Activated T-helper 1 cell treated with anti-CD3 and anti-CD28 coated beads, Interleukin-12 subunit alpha, Interleukin-12 subunit beta, Interleukin-2, Interleukin-4 antibody, amounts not matched to agents 30 ng/mL and 10 ng/mL and 1 ng/mL, durations not matched to agents 14 hours and 24 hours and 36 hours (primary cell): ENCODE results near the gene RYR2. TPM values are rescaled to one million over a fixed set of nuclear protein-coding genes. Genes with fewer than 3 reads are reported as not detected.
"Not testable (repeated sequence)": the region's sequence is repeated elsewhere in the genome, so short reads cannot be mapped to it uniquely, and the experiment has no call there.

Experiments
- DNase-seq: peaks from one replicate; pipeline ENCODE4 v3.0.0; 2021; ENCODE audit warnings: low spot score
- H3K27ac Mint-ChIP-seq: one replicate; pipeline ENCODE4 v1.8.0; 2021; ENCODE audit warnings: mild to moderate bottlenecking, mixed read lengths
- H3K27me3 Mint-ChIP-seq: one replicate; pipeline ENCODE4 v1.8.0; 2022; ENCODE audit warnings: mild to moderate bottlenecking, moderate library complexity, mixed read lengths; ENCODE audit not compliant: insufficient read depth
- H3K36me3 Mint-ChIP-seq: one replicate; pipeline ENCODE4 v1.8.0; 2021; ENCODE audit warnings: low read depth, mixed read lengths
- H3K4me1 Mint-ChIP-seq: one replicate; pipeline ENCODE4 v1.8.0; 2021; ENCODE audit warnings: low read depth, mixed read lengths
- H3K4me3 Mint-ChIP-seq: one replicate; pipeline ENCODE4 v1.8.0; 2021; ENCODE audit warnings: mild to moderate bottlenecking, moderate library complexity, mixed read lengths
- H3K9me3 Mint-ChIP-seq: one replicate; pipeline ENCODE4 v1.8.0; 2021; ENCODE audit warnings: mixed read lengths
- intact Hi-C: fragments of 100-400 bp; cut with micrococcal nuclease; formaldehyde crosslinking; loops from one replicate; pipeline ENCODE4 v1.15.1; 2024
- total RNA-seq: library from RNA; stranded (reverse); gene quantifications from 2 replicates; pipeline ENCODE4 v1.2.3, GENCODE V29; 2022

The RYR2 gene
- total RNA-seq, 1 donor from 2014 or later: not detected

DNA sequence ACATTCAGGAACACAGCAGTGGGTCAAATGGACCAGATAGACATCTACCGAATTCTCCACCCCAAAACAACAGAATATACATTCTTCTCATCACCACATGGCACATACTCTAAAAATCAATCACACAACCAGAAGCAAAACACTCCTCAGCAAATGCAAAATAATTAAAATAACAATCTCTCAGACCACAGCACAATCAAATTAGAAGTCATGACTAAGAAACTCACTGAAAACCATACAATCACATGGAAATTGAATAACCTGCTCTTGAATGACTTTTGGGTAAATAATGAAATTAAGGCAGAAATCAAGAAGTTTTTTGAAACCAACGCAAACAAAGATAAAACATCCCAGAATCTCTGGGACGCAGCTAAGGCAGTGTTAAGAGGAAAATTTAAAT, 799.5 kb downstream of the RYR2 start:
- Mint-ChIP-seq H3K27me3 (no peaks in the 10 kb centered on the region), H3K4me3 (no peak overlapping the region), H3K9me3 (peaks cover 4% of the 10 kb centered on the region), H3K4me1 (no peaks in the 10 kb centered on the region), H3K27ac (peak overlapping the region; percentile 31), H3K36me3 (no peaks in the 10 kb centered on the region)
- DNase-seq: no peak
- intact Hi-C loops: no loop called here

DNA sequence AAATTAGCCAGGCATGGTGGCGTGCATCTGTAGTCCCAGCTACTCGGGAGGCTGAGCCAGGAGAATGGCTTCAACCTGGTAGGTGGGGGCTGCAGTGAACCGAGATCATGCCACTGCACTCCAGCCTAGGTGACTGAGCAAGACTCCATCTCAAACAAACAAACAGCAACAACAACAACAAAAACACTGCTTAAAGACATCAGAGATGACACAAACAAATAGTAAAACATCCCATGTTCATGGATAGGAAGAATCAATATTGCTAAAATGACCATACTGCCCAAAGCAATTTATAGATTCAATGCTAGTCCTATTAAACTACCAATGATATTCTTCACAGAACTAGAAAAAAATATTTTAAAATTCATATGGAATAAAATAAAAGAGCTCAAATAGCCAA, 801.5 kb downstream of the RYR2 start:
- H3K4me3 Mint-ChIP-seq, intact Hi-C loops, H3K4me1 Mint-ChIP-seq: not testable (repeated sequence)

DNA sequence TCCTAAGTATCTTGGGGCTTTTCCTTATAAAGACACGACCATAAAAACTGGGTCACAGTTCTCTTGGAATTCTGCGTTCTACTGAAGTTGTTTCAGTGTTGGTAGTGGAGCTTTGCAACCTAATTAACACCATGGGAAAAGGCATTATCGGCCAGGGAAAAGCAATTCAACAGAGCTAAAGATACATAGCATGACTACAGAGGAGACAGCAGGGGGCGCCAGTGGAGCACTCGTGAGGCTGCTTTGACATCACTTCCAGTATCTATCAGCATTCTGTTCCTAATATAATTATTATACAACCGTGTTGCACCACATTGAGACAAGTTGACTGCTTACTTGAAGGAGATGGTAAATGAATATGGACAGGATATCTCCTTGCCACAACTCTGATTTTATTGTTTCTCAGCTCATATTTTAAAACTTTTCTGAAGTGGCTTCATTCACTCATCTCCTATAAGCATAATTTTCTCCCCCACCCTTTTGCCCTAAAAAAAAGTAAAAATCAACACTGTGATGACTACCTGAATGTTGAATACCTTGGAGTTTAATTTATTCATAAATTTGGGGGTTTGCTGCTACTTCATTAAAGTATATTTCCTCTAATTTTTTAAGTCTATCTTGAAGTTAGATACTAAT, 809.3 kb downstream of the RYR2 start:
- Mint-ChIP-seq H3K36me3 (no peaks in the 10 kb centered on the region), H3K4me3 (no peak overlapping the region), H3K4me1 (no peaks in the 10 kb centered on the region), H3K9me3 (no peaks in the 10 kb centered on the region), H3K27ac (no peak overlapping the region), H3K27me3 (no peaks in the 10 kb centered on the region)
- intact Hi-C loops: no loop called here
- no peak for DNase-seq

More for the DNA sequence above, 801.5 kb downstream of the RYR2 start:
- not testable (repeated sequence) for H3K27ac Mint-ChIP-seq, DNase-seq, H3K9me3 Mint-ChIP-seq, H3K27me3 Mint-ChIP-seq, H3K36me3 Mint-ChIP-seq

DNA sequence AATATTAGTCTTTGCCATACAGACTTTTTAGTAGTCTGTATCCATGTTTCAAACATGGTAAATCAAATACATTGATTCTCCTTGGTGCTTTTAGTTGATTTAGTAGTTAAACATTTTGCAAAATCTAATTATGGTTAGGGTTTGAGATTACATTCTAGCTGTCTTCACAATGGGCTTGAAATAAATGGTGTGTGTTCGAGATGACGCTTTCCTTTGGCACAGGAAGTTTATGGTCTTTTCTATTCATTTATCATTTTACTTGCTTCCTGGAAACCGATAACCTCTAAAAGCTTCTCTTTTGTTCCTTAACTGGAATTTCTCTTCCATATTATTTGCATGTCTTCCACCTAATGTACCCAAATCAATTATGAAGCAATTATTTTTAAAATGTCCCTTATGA, 810.4 kb downstream of the RYR2 start:
- Mint-ChIP-seq H3K27me3 (no peaks in the 10 kb centered on the region), H3K4me1 (no peaks in the 10 kb centered on the region), H3K9me3 (no peaks in the 10 kb centered on the region), H3K27ac (no peak overlapping the region), H3K36me3 (no peaks in the 10 kb centered on the region), H3K4me3 (no peak overlapping the region)
- intact Hi-C loops: no loop called here
- no peak for DNase-seq

GRCh38 chr1:237857455-237857854, 815.5 kb downstream of the RYR2 start:
- H3K27ac Mint-ChIP-seq: no peak overlapping the region
- H3K9me3 Mint-ChIP-seq: no peaks in the 10 kb centered on the region
- DNase-seq: no peak
- no peaks in the 10 kb centered on the region for H3K4me1 Mint-ChIP-seq
- intact Hi-C loops: no loop called here
- no peaks in the 10 kb centered on the region for H3K36me3 Mint-ChIP-seq
- H3K27me3 Mint-ChIP-seq: no peaks in the 10 kb centered on the region
- no peak overlapping the region for H3K4me3 Mint-ChIP-seq

GRCh38 chr1:237858992-237859391, 817.0 kb downstream of the RYR2 start:
- intact Hi-C loops: no loop called here
- Mint-ChIP-seq H3K36me3 (no peaks in the 10 kb centered on the region), H3K27me3 (no peaks in the 10 kb centered on the region), H3K4me3 (no peak overlapping the region), H3K4me1 (no peaks in the 10 kb centered on the region), H3K27ac (no peak overlapping the region), H3K9me3 (no peaks in the 10 kb centered on the region)
- DNase-seq: no peak

DNA sequence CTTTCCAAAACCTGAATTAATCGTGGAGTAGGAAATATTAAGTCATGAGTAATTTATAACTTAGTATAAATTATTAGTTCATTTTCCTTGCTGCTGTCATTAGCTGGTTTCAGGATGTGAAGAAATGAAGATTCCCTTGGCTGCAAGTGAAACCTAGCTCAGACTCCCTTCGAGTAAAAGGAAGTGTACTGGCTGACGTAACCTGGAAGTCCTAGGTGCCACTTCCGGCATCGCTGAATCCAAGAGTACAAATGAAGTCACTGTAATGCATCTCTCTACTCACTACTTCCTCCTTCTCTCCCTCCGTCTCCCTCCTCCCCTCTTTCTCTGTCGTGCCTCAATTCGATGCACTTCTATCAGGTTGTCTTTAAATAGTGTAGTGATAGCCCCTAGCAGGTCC, 820.0 kb downstream of the RYR2 start:
- intact Hi-C loops: no loop called here
- H3K27me3 Mint-ChIP-seq: no peaks in the 10 kb centered on the region
- H3K4me1 Mint-ChIP-seq: no peaks in the 10 kb centered on the region

GRCh38 chr1:237863234-237863633, 821.2 kb downstream of the RYR2 start:
- Mint-ChIP-seq H3K9me3 (no peaks in the 10 kb centered on the region), H3K36me3 (no peaks in the 10 kb centered on the region), H3K4me1 (no peaks in the 10 kb centered on the region), H3K27me3 (no peaks in the 10 kb centered on the region), H3K27ac (no peak overlapping the region), H3K4me3 (no peak overlapping the region)
- intact Hi-C loops: no loop called here
- DNase-seq: no peak

More for the DNA sequence above, 820.0 kb downstream of the RYR2 start:
- Mint-ChIP-seq H3K36me3 (no peaks in the 10 kb centered on the region), H3K9me3 (no peaks in the 10 kb centered on the region), H3K4me3 (no peak overlapping the region), H3K27ac (no peak overlapping the region)
- DNase-seq: no peak

- no peaks in the 10 kb centered on the region for H3K36me3 Mint-ChIP-seq
- no peak overlapping the region for H3K4me3 Mint-ChIP-seq
- DNase-seq: no peak
- intact Hi-C loops: no loop called here
- no peaks in the 10 kb centered on the region for H3K9me3 Mint-ChIP-seq
- H3K4me1 Mint-ChIP-seq: no peaks in the 10 kb centered on the region
- H3K27me3 Mint-ChIP-seq: no peaks in the 10 kb centered on the region
- H3K27ac Mint-ChIP-seq: no peak overlapping the region
Measured at GRCh38 chr1:237864338-237865244, 822.6 kb downstream of the RYR2 start.

- no peak overlapping the region for H3K4me3 Mint-ChIP-seq
- H3K27me3 Mint-ChIP-seq: no peaks in the 10 kb centered on the region
- H3K27ac Mint-ChIP-seq: no peak overlapping the region
- intact Hi-C loops: no loop called here
- no peaks in the 10 kb centered on the region for H3K9me3 Mint-ChIP-seq
- no peaks in the 10 kb centered on the region for H3K4me1 Mint-ChIP-seq
- no peak for DNase-seq
- H3K36me3 Mint-ChIP-seq: no peaks in the 10 kb centered on the region
Measured at GRCh38 chr1:237867380-237867888, 825.5 kb downstream of the RYR2 start.

GRCh38 chr1:237868817-237869600, 827.0 kb downstream of the RYR2 start:
- Mint-ChIP-seq H3K9me3 (no peaks in the 10 kb centered on the region), H3K4me3 (no peak overlapping the region), H3K27ac (no peak overlapping the region), H3K4me1 (no peaks in the 10 kb centered on the region), H3K36me3 (no peaks in the 10 kb centered on the region), H3K27me3 (no peaks in the 10 kb centered on the region)
- DNase-seq: no peak
- intact Hi-C loops: no loop called here

DNA sequence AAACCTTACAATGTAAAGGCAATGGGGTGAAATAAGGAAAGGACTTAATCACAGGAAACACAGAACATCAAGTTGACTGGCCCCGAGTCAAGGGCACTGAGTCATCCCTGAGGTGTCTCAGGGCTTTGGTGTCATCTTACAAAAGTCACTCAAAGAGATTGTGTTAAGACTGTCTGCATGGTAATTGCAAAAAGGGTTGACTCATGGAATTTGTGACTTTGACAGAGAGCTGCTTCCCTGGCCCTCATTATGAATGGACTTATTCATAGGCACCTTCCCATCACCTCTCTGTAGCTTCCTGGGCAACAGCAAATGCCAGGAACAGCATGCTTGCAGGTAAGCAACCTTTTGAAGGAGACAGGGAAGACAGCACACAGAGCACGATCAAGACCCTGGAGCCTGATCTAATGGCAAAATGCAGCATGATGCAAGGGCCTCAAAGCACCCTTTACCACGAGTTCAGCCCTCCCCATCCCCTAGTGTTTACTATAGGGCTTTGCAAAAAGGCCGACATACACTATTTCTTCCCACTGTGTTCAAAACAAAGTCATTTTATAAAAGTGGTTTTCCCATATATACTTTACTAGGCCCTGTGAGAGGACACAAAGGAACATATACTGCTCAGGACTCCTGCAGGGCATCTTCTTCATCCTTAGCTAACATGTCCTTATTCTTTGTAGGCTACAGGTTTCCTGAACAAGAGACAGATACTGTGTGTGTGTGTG, 831.7 kb downstream of the RYR2 start:
- no peak for DNase-seq
- intact Hi-C loops: no loop called here
- no peaks in the 10 kb centered on the region for H3K27me3 Mint-ChIP-seq
- H3K4me1 Mint-ChIP-seq: no peaks in the 10 kb centered on the region
- no peaks in the 10 kb centered on the region for H3K9me3 Mint-ChIP-seq
- no peaks in the 10 kb centered on the region for H3K36me3 Mint-ChIP-seq
- no peak overlapping the region for H3K4me3 Mint-ChIP-seq
- no peak overlapping the region for H3K27ac Mint-ChIP-seq
